Aorta (tissue), 5 donors: ENCODE data around the gene GP1BA. TPM values are rescaled to one million over a fixed set of nuclear protein-coding genes. Genes with fewer than 3 reads are reported as not detected.

Experiments used
- ATAC-seq: fragments of 200-7000 bp; cut with Tn5 transposase; one replicate; pipeline ENCODE4 v1.9.1; 2022; ENCODE audit warnings: moderate library complexity; ENCODE audit not compliant: low FRiP score
- DNase-seq, 2 donors: peaks; one replicate each; pipeline ENCODE4 v3.0.0-alpha.2; 2020
- H3K27ac ChIP-seq, 2 donors: one replicate each; pipeline ENCODE4 v1.5.1; 2013; ENCODE audit warnings: low read length in 2 of 2, mild to moderate bottlenecking in 2 of 2, moderate library complexity in 2 of 2, control low read depth in 1 of 2, inconsistent platforms in 1 of 2, low read depth in 1 of 2
- H3K27me3 ChIP-seq, 2 donors: one replicate each; pipeline ENCODE4 v1.6.1; 2013; ENCODE audit warnings: control low read depth in 1 of 2, low read length in 1 of 2, mild to moderate bottlenecking in 1 of 2, moderate library complexity in 1 of 2; ENCODE audit not compliant: insufficient read depth in 2 of 2, control insufficient read depth in 1 of 2
- H3K36me3 ChIP-seq, 2 donors: one replicate each; pipeline ENCODE4 v1.6.1; 2013; ENCODE audit warnings: control low read depth in 1 of 2, low read length in 1 of 2, mild to moderate bottlenecking in 1 of 2; ENCODE audit not compliant: insufficient read depth in 2 of 2, control insufficient read depth in 1 of 2
- H3K4me1 ChIP-seq, 2 donors: one replicate each; pipeline ENCODE4 v1.6.1; 2013; ENCODE audit warnings: low read length in 2 of 2, control low read depth in 1 of 2, mild to moderate bottlenecking in 1 of 2, moderate library complexity in 1 of 2; ENCODE audit not compliant: insufficient read depth in 2 of 2, control insufficient read depth in 1 of 2
- H3K4me3 ChIP-seq, 2 donors: one replicate each; pipeline ENCODE4 v1.5.1; 2013; ENCODE audit warnings: low read length in 2 of 2, control low read depth in 1 of 2, mild to moderate bottlenecking in 1 of 2
- H3K9me3 ChIP-seq: one replicate; pipeline ENCODE4 v1.6.1; 2013; ENCODE audit warnings: mild to moderate bottlenecking, low read length; ENCODE audit not compliant: control insufficient read depth
- WGBS, 2 donors: extraction: QIAGEN DNeasy Blood & Tissue Kit; methylation state at CpG; one replicate each; pipeline ENCODE4 v1.1.7; 2013; 5-methylcytosine and 5-hydroxymethylcytosine counted together
- intact Hi-C, 2 donors: fragments of 100-400 bp; cut with DNase I; formaldehyde crosslinking; loops; one replicate each; pipeline versions ENCODE4 v1.14.2 to v1.15.0; 2022
- polyA plus RNA-seq, 2 donors: library from polyadenylated mRNA; stranded (reverse); fragments of 200-250 nt; gene quantifications; one replicate each; pipeline ENCODE4 v1.2.3, GENCODE V29; 2013
- total RNA-seq, 2 donors: library from RNA; stranded (reverse); fragmentation: NEBNext Ultra II Directional; extraction: Animal tissue kit (Norgen Biotek cat#: 25700); gene quantifications; one replicate each; pipeline ENCODE4 v1.2.1, GENCODE V29; 2021
- donor health status: healthy with polysubstance abuse.
- donor health status: Bipolar disorder and iron deficiency.
- donor health status: DM: no; HTN: no; CAD: no.
- donor health status: DM: no; HTN: no; CAD: no.
- donor health status: DM: yes; HTN: yes; CAD: no.

Gene GP1BA
- total and polyA plus RNA-seq, 4 donors, result 0.08 to 0.19 TPM; not detected in 2

- DNase-seq (no peak), ATAC-seq (no peak)
- intact Hi-C loops, result loop anchor here in 1 of 2 donors (5.0 kb wide), 1 partner anchor 53 kb away; the partner anchor contains the start of genes INCA1 and KIF1C
- peak overlapping the region in 1 of 2 donors; percentile 65 for H3K27ac ChIP-seq
- 47 to 54% methylated on average over 8 of the region's 8 CpGs for WGBS, 2 donors
- no peaks in the 10 kb centered on the region for H3K4me1 ChIP-seq
- no peaks in the 10 kb centered on the region for H3K9me3 ChIP-seq
- H3K4me3 ChIP-seq, result no peak overlapping the region
- peaks cover 0 to 2% of the 10 kb centered on the region in 2 donors for H3K27me3 ChIP-seq
- H3K36me3 ChIP-seq, result no peaks in the 10 kb centered on the region
Measured at GRCh38 chr17:4944554-4945175, 12.6 kb downstream of the GP1BA start.

GRCh38 chr17:4945176-4945943 lies 13.3 kb downstream of the GP1BA start:
- peak; percentile 90 to 93 for DNase-seq
- intact Hi-C loops, result loop anchor here in 1 of 2 donors (5.0 kb wide), 1 partner anchor 52 kb away; the partner anchor contains the start of genes INCA1 and KIF1C
- peaks cover 0 to 2% of the 10 kb centered on the region in 2 donors for H3K27me3 ChIP-seq
- peak overlapping the region; percentile 33 to 65 for H3K27ac ChIP-seq
- no peaks in the 10 kb centered on the region for H3K9me3 ChIP-seq
- no peaks in the 10 kb centered on the region for H3K36me3 ChIP-seq
- ATAC-seq, result peak; percentile 56
- no peaks in the 10 kb centered on the region for H3K4me1 ChIP-seq
- 27 to 36% methylated on average over 7 of the region's 7 CpGs for WGBS, 2 donors
- no peak overlapping the region for H3K4me3 ChIP-seq

GRCh38 chr17:4945944-4946280 lies 13.8 kb downstream of the GP1BA start:
- intact Hi-C loops, result loop anchor here in 1 of 2 donors (5.0 kb wide), 1 partner anchor 51 kb away; the partner anchor contains the start of genes INCA1 and KIF1C
- Histone ChIP-seq H3K4me1 (no peaks in the 10 kb centered on the region), H3K9me3 (no peaks in the 10 kb centered on the region), H3K4me3 (peak overlapping the region in 1 of 2 donors; percentile 72), H3K27me3 (peaks cover 0 to 2% of the 10 kb centered on the region in 2 donors), H3K36me3 (no peaks in the 10 kb centered on the region), H3K27ac (peak overlapping the region in 1 of 2 donors; percentile 16)
- no peak for ATAC-seq
- no peak for DNase-seq
- 31 to 37% methylated on average over 4 of the region's 4 CpGs for WGBS, 2 donors

- no peak for ATAC-seq
- Histone ChIP-seq H3K9me3 (no peaks in the 10 kb centered on the region), H3K27me3 (peaks cover 0 to 2% of the 10 kb centered on the region in 2 donors), H3K4me3 (peak overlapping the region; percentile 72 to 92), H3K36me3 (no peaks in the 10 kb centered on the region), H3K27ac (peak overlapping the region in 1 of 2 donors; percentile 5), H3K4me1 (no peaks in the 10 kb centered on the region)
- no peak for DNase-seq
- intact Hi-C loops, result loop anchor here in 1 of 2 donors (5.0 kb wide), 1 partner anchor 51 kb away; the partner anchor contains the start of genes INCA1 and KIF1C
- WGBS, 2 donors, result 25 to 31% methylated on average over 16 of the region's 16 CpGs
Measured at GRCh38 chr17:4946312-4946976, 14.4 kb downstream of the GP1BA start.

GRCh38 chr17:4947010-4947410 lies 14.9 kb downstream of the GP1BA start:
- Histone ChIP-seq H3K36me3 (no peaks in the 10 kb centered on the region), H3K27ac (peak overlapping the region; percentile 30 to 57), H3K27me3 (peaks cover 0 to 2% of the 10 kb centered on the region in 2 donors), H3K9me3 (no peaks in the 10 kb centered on the region), H3K4me1 (no peaks in the 10 kb centered on the region), H3K4me3 (peak overlapping the region; percentile 72 to 92)
- WGBS, 2 donors, result 0% methylated on average over 7 of the region's 7 CpGs
- DNase-seq (peak in 1 of 2 donors; percentile 56), ATAC-seq (no peak)
- intact Hi-C loops, result loop anchor here in 1 of 2 donors (5.0 kb wide), 1 partner anchor 50 kb away; the partner anchor contains the start of genes INCA1 and KIF1C

GRCh38 chr17:4947411-4948165 lies 15.5 kb downstream of the GP1BA start:
- DNase-seq, result peak; percentile 82 to 90
- H3K4me3 ChIP-seq, result peak overlapping the region; percentile 72 to 92
- WGBS, 2 donors, result 0 to 1% methylated on average over 50 to 56 of the region's 56 CpGs
- no peaks in the 10 kb centered on the region for H3K36me3 ChIP-seq
- intact Hi-C loops, result loop anchor here in 1 of 2 donors (5.0 kb wide), 1 partner anchor 50 kb away; the partner anchor contains the start of genes INCA1 and KIF1C
- no peaks in the 10 kb centered on the region for H3K4me1 ChIP-seq
- ATAC-seq, result peak; percentile 62
- H3K9me3 ChIP-seq, result no peaks in the 10 kb centered on the region
- H3K27me3 ChIP-seq, result peaks cover 0 to 2% of the 10 kb centered on the region in 2 donors
- peak overlapping the region; percentile 57 to 96 for H3K27ac ChIP-seq

- peak; percentile 95 to 96 for DNase-seq
- Histone ChIP-seq H3K36me3 (no peaks in the 10 kb centered on the region), H3K4me3 (peak within 1 kb of the TSS; percentile 72 to 92), H3K27ac (peak within 1 kb of the TSS; percentile 83 to 96), H3K27me3 (peaks cover 0 to 2% of the 10 kb centered on the region in 2 donors), H3K9me3 (no peaks in the 10 kb centered on the region), H3K4me1 (no peaks in the 10 kb centered on the region)
- peak; percentile 88 for ATAC-seq
- 0 to 1% methylated on average over 58 to 59 of the region's 59 CpGs for WGBS, 2 donors
- intact Hi-C loops, result loop anchor here in 1 of 2 donors (5.0 kb wide), 1 partner anchor 49 kb away; the partner anchor contains the start of genes INCA1 and KIF1C
Measured at GRCh38 chr17:4948166-4948930, 16.3 kb downstream of the GP1BA start, which contains the start of gene PFN1. Gene PFN1 (minus strand): TSS chr17:4948530. CDS start chr17:4948394, 136 bp downstream.
